Liver (tissue), 3 donors: ENCODE measurements around the gene KCNT1.

Experiments
- FOXA1 ChIP-seq: IDR thresholded peaks from 2 replicates; pipeline ENCODE4 v1.6.1; 2016; ENCODE audit warnings: antibody characterized with exemption
- JUND ChIP-seq, 2 donors: IDR thresholded peaks; 2 replicates each; pipeline ENCODE4 v1.6.1; 2016; ENCODE audit warnings: antibody characterized with exemption in 2 of 2
- TF ChIP-seq, protein P1 (sequence below): fragments of 150-350 bp; IDR thresholded peaks from 2 replicates; pipeline ENCODE4 v1.5.1; 2017; ENCODE audit warnings: improper control_type of control experiment, low read depth, low read length; ENCODE audit not compliant: missing input control
- donor health status: healthy.
- donor health status: healthy.

DNA sequence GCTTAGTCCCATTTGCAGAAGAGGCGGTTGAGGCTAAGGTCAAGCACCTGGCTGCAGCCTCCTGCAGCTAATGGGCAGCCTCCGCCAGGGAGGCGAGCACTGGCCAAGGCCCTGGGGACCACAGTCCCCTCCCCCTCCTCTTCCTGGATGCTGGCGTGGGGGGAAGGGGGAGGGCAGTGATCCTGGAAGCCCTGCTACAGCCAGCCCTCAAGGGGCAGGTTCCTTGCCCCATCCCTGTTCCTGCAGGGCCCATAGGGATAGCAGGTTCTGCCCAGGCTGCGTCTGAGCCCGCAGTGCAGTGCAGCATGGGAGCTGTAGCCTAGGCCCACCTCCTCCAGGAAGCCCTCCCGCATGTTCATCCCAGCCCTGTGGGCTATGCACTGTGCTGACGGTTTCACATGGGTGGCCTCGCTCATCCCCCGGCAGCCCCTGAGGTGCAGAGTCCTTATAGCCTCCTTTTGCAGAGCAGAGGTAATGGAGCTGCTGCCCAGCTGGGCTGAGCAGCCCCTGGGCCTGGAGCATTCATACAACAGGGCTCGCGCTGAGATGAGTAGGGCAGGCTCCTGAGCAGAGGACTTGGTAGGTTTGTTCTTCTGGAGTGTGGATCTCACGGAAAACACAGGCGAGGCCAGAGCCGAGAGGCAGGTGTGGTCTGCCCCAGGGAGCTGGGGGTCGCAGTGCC lies 36.0 kb downstream of the KCNT1 start:
- no peak for TF ChIP-seq JUND (IDR thresholded peaks at IDR 0.05)
- TF ChIP-seq, protein P1, sequence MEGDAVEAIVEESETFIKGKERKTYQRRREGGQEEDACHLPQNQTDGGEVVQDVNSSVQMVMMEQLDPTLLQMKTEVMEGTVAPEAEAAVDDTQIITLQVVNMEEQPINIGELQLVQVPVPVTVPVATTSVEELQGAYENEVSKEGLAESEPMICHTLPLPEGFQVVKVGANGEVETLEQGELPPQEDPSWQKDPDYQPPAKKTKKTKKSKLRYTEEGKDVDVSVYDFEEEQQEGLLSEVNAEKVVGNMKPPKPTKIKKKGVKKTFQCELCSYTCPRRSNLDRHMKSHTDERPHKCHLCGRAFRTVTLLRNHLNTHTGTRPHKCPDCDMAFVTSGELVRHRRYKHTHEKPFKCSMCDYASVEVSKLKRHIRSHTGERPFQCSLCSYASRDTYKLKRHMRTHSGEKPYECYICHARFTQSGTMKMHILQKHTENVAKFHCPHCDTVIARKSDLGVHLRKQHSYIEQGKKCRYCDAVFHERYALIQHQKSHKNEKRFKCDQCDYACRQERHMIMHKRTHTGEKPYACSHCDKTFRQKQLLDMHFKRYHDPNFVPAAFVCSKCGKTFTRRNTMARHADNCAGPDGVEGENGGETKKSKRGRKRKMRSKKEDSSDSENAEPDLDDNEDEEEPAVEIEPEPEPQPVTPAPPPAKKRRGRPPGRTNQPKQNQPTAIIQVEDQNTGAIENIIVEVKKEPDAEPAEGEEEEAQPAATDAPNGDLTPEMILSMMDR, result no peak
- no peak for TF ChIP-seq FOXA1
